ENCODE data around the gene SEMA3G. TPM values are rescaled to one million over a fixed set of nuclear protein-coding genes. Genes with fewer than 3 reads are reported as not detected.

The SEMA3G gene
- total RNA-seq, 1 experiment from 2014 or later = 0.07 TPM

- DNase-seq (ENCODE audit: low read depth) = no peak
These were observed 5.3 kb downstream of the SEMA3G start for GRCh38 chr3:52439426-52440248.

- no peak for DNase-seq (ENCODE audit: low read depth)
These were observed 6.1 kb downstream of the SEMA3G start for GRCh38 chr3:52438579-52439425.

GRCh38 chr3:52438104-52438376, 6.9 kb downstream of the SEMA3G start:
- DNase-seq (ENCODE audit: low read depth) = no peak

- no peak for DNase-seq (ENCODE audit: low read depth)
These were observed 7.4 kb downstream of the SEMA3G start for GRCh38 chr3:52437326-52438103.

- DNase-seq (ENCODE audit: low read depth) = no peak
These were observed 8.3 kb downstream of the SEMA3G start for GRCh38 chr3:52436500-52437149.

GRCh38 chr3:52435246-52436101, 9.4 kb downstream of the SEMA3G start:
- DNase-seq (ENCODE audit: low read depth) = no peak

- no peak for DNase-seq (ENCODE audit: low read depth)
These were observed 10.3 kb downstream of the SEMA3G start for GRCh38 chr3:52434491-52435115.

- DNase-seq (ENCODE audit: low read depth) = no peak
These were observed 10.9 kb downstream of the SEMA3G start for GRCh38 chr3:52433996-52434479.

- no peak for DNase-seq (ENCODE audit: low read depth)
These were observed 11.4 kb downstream of the SEMA3G start for GRCh38 chr3:52433328-52433995.

GRCh38 chr3:52432691-52433141, 12.2 kb downstream of the SEMA3G start:
- DNase-seq (ENCODE audit: low read depth) = no peak

- no peak for DNase-seq (ENCODE audit: low read depth)
These were observed 12.7 kb downstream of the SEMA3G start for GRCh38 chr3:52432225-52432624.

GRCh38 chr3:52431459-52432223, 13.3 kb downstream of the SEMA3G start:
- DNase-seq (ENCODE audit: low read depth) = no peak

- DNase-seq (ENCODE audit: low read depth) = no peak
These were observed 14.5 kb downstream of the SEMA3G start for GRCh38 chr3:52430416-52430810.

GRCh38 chr3:52429779-52430415, 15.0 kb downstream of the SEMA3G start:
- DNase-seq (ENCODE audit: low read depth) = no peak

- no peak for DNase-seq (ENCODE audit: low read depth)
These were observed 15.9 kb downstream of the SEMA3G start for GRCh38 chr3:52429031-52429430.

GRCh38 chr3:52428151-52429005, 16.5 kb downstream of the SEMA3G start:
- DNase-seq (ENCODE audit: low read depth) = peak; percentile 63

GRCh38 chr3:52423173-52423572, 21.7 kb downstream of the SEMA3G start:
- no peak for DNase-seq (ENCODE audit: low read depth)
